GM23248 (cell line): ENCODE results near the gene TLE3.

Experiments used
- EZH2 ChIP-seq: fragments of 200-600 bp; sonication (generic); IDR thresholded peaks from 2 replicates; pipeline ENCODE4 v1.6.1; 2018; ENCODE audit warnings: antibody characterized with exemption, mild to moderate bottlenecking; ENCODE audit not compliant: insufficient read depth, poor library complexity, severe bottlenecking
- EZH2phosphoT487 ChIP-seq: fragments of 200-600 bp; sonication (generic); IDR thresholded peaks from 2 replicates; pipeline ENCODE4 v1.6.1; 2018; ENCODE audit warnings: antibody characterized with exemption, moderate library complexity, mild to moderate bottlenecking, low read depth; ENCODE audit not compliant: insufficient read depth

DNA sequence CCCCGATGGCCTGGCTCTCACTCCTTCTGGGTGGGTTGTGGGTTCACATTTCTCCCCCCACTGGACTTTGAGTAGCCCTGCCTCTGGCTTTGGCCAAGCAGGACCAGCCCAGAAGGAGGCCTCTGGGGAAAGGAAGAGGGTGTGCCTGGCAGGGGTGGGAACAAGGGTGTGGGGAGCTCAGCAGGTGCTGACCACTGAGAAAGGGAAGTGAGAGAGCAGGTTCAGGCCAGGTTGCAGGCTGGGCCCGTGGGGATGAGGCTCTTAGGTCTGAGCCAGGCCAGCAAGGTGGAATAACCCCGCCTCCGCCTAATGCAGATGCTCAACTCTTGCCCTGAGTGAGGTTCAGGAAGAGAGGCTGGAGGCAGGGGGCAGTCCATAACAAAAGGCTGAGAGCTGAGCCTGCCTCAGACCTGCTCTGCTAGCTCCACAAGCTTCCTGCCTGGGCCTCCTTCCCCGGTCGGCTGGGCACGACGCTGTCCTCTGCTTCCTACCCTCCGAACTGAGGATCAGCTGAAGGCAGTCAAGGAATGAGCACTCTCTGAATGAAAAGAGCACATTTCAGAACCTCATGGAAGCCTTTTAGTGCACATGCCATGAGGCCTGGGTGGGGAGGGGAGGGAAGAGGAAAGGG lies 82.7 kb downstream of the TLE3 start:
- TF ChIP-seq EZH2 (no peak), EZH2phosphoT487 (no peak)
